G401 (cell line): Measurements from ENCODE around the gene PBXIP1. TPM values are rescaled to one million over a fixed set of nuclear protein-coding genes. Genes with fewer than 3 reads are reported as not detected.

Experiments
- DNase-seq: peaks from one replicate; pipeline ENCODE4 v3.0.0-alpha.2; 2015; ENCODE audit warnings: low spot score
- in situ Hi-C: cut with HindIII; loops from 2 replicates; pipeline ENCODE4 v1.10.0; 2016; ENCODE audit warnings: low sequenced_read_pairs, mixed read lengths
- total RNA-seq: library from RNA; depleted of rRNA; stranded (reverse); fragments of >200 nt; shearing (Covaris generic); gene quantifications from 2 replicates; pipeline ENCODE4 v1.2.3, GENCODE V29; 2014; rRNA removed

The PBXIP1 gene
- 25.9 and 36.5 TPM in 2 replicates for total RNA-seq

- DNase-seq: peak; percentile 93
- in situ Hi-C loops: no loop called here
Observed at GRCh38 chr1:154955718-154956543, at the start of gene PBXIP1. TSS of gene PBXIP1 (minus strand) at chr1:154956099. CDS start at chr1:154953721, 2,378 bp downstream.

DNA sequence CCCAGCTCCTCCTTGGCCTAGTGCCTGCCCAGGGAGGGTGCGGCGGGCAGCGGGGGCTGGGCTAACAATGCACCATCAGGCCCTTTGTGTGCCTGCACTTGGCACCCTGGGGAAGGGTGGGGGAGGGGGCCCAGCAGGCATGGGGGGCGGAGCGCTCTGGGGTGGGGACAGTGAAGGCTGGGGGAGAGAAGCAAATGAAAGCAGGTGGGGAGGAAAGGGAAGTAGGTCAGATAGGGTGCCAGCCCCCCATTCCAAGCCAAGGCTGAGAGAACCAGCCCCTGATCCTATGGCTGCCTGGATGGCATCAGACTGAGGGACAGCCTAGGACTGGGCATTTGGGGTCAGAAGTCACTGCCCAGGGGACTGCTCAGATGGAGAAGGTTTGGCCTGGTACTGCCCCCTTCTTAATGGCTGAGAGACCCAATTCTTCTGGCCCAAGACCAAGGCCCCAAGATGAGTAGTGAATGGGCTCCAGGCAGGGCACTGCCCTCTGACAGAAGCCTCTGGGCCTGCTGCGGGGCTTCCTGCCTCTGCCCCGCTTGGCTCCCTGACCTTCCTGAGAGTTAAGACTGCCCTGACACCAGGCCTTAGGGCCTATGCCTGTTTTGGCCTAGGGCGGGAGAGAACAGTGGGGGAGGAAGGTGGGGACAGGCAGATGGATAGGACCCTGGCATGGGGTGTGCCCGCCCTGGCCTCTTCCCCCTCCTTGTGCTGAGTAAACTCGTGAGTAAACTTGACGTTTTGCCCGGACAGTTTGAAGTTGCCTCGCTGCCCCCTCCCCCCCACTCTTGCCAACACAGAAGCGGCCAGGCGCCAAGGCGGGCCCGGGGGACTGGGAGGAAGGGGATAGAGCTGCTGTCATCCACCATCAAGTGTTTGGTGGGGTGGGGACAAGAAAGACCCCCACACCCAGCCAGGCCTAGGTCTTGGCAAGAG is 49.4 kb upstream of the PBXIP1 start:
- in situ Hi-C loops: no loop called here
- no peak for DNase-seq

DNA sequence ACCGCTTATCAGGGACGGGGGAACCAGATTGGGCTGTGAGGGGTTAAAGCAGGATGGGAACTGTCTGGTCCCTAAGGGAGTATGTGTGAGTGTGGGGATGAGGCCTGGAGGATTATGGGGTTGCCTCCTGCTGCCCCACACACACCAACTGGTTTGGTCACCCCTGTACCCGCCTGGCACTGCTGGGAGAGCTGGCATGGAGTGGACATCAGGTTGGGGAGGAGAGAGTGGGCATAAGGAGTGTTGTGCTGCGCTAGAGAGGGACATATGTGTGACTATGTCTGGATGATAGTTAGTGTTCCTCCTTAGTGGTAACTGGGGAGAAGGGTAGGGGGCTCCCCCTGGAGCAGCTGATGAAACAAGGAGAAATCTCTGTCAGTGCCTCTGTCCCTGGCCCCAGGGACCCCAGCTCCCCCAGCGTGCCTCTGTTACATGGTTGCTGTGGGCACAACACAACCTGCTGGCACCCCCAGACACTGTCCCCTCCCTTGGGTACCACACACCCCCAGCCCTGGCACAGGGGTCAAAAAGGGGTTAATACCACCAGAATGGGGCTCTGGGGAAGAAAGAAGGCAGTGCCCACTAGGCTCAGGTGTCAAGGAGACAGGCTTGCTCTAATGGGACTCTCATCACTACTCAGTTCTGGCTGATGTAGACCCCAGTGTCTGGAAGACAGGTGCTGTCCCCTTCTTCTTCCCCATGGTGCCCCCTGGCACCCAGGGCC is 48.6 kb upstream of the PBXIP1 start:
- in situ Hi-C loops: no loop called here
- DNase-seq: peak; percentile 53

- in situ Hi-C loops: no loop called here
- DNase-seq: peak; percentile 57
Observed at GRCh38 chr1:155003766-155004351, 48.0 kb upstream of the PBXIP1 start.

DNA sequence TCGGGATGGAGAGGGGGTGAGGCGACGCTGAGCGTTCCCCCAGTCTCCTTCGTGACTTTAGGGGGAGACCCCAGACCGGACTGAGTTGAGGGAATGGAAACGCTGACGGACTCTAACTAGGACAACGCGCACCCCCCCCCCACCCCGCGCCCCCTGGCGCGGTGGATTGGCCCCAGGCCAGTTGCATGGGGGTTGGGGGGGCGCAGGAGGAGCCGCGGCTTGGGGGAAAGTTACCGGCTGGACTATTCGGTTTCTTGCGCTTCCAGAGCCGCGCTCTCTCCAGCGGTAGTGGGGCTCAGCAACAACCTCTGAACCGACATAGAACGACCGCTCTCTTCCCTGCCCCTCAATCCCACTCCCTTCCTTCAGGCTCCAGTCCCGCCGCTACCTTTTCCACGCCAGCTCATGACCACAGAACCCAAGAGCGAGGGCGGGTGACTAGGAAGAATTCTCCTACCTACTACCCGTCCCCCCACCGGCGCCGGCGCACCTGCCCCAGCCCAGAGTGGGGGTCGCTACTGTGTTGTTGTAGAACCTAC is 47.4 kb upstream of the PBXIP1 start:
- DNase-seq: peak; percentile 56
- in situ Hi-C loops: no loop called here

DNA sequence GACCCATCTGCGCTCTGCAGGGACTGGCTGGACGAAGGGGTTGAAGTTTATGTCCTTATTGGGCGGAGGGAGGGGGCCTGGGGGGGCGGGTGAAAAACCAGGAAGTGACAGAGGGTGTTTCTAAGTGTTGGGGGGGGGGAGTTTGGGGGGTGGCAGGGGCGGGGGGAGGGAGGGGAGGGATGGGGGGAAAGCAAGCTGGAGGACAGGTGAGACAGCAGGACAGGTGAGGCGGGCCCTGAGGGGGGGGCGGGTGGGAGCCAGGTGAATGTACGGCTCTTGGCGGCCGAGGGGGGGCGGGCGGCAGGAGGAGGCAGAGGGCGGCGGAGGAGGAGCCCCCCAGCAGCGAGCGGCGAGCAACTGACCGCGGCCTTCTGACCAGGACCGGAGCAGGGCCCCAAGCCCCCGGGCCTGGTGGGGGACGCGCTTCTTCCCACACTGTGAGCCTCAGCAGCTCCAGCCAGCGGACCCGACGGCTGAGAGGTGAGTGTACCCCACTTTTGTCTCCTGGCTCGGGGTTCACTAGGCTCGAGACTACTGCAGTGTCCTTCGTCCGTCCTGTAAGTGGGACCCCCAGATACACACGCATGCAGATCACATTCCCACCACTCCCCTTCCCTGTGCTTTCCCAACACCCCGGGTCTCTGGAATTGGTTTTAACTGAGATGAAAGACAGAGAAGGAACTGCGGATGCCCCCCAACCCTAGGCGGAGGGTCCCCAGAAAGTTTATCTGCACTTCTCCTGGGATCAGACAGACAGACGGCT is 46.7 kb upstream of the PBXIP1 start, which contains the start of gene ZBTB7B:
ZBTB7B (plus strand) TSS at position 339 of the 763 bp plus-strand sequence. CDS start 11,859 bp downstream, outside the sequence.
- DNase-seq: no peak
- in situ Hi-C loops: no loop called here

GRCh38 chr1:155001675-155002463 is 46.0 kb upstream of the PBXIP1 start:
- in situ Hi-C loops: no loop called here
- peak; percentile 100 for DNase-seq

DNA sequence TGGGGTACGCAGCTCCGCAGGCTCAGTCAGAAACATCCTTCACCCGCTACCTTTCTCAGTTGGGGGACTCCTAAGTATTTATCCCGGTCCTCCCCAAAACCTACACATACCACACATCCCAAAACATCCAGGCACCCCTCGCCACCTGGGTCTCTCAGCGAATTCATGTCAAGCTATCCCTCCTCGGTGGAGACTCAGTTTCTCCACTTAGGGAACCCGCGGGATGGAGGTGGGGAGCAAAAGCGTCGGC is 45.5 kb upstream of the PBXIP1 start:
- in situ Hi-C loops: no loop called here
- DNase-seq: no peak

GRCh38 chr1:155000726-155001424 is 45.0 kb upstream of the PBXIP1 start:
- in situ Hi-C loops: no loop called here
- peak; percentile 88 for DNase-seq

GRCh38 chr1:155000411-155000725 is 44.5 kb upstream of the PBXIP1 start:
- DNase-seq: peak; percentile 45
- in situ Hi-C loops: no loop called here

DNA sequence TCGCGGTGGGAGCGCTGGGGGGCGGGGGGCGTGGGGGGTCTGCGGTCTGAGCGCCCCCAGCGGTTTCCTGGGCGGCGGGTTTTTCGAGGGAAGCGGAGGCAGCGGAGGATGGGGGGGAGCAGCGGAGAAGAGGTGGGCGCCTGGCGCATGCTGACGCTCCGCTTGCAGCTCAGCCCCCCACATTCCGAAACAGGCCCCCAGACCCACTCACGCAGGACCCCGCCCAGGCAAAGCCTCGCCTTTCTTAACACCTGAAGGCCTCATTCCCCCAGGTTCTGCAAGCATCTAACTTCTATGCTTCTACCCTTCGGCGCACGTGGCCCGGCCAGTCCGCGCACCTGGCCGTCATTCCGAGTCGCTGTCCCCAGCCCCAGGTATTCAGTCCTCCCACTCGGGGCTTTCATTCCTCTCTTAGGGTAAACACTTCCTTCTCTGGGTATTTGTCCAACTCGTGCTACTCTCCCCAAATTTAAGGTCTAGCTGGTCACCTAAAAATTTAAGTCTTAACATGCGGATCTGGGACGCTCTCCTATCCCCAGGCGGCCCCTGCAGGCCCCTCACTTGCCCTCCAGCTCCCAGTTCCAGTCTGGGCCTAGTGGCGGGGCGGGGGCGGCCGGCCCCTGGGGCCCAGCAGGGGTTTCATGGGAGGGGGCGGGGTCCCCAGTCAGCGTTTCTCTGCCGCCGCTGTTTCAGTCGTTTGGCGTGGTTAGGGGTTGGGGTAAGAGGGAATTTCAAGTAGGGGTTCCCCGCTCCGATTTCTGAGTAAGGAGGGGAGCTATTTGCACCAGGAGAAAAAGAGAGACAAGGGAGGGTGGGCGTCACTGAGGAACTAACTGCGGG is 43.9 kb upstream of the PBXIP1 start:
- peak; percentile 59 for DNase-seq
- in situ Hi-C loops: no loop called here

GRCh38 chr1:154998818-154999570 is 43.1 kb upstream of the PBXIP1 start:
- peak; percentile 83 for DNase-seq
- in situ Hi-C loops: no loop called here

DNA sequence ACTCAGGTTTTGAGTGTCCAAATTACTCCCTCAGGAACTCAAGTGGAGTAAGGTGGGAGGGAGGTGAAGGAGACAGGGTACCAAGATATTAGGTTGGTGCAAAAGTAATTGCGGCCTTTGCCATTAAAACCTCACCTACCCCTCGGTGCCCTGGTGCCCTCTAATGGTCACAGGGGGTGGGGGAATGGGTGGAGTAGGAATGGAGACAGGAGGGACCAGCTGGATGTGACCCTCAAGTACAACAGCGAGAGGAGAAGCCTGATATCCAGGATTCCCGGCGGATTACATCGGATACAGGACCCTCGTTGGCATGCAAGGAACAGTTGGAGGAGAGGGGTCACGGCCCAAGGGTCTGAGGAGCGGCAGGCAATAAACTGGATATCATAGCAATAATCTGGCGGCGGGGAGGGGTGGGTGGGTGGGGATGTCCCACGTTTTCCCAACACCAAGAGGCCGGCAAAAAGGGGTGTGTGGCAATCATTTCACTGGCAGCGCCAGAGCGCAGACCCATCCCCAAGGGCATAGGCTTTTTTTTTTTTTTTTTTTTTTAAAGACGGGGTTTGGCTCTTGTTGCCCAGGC is 42.4 kb upstream of the PBXIP1 start:
- in situ Hi-C loops: no loop called here
- DNase-seq: no peak

DNA sequence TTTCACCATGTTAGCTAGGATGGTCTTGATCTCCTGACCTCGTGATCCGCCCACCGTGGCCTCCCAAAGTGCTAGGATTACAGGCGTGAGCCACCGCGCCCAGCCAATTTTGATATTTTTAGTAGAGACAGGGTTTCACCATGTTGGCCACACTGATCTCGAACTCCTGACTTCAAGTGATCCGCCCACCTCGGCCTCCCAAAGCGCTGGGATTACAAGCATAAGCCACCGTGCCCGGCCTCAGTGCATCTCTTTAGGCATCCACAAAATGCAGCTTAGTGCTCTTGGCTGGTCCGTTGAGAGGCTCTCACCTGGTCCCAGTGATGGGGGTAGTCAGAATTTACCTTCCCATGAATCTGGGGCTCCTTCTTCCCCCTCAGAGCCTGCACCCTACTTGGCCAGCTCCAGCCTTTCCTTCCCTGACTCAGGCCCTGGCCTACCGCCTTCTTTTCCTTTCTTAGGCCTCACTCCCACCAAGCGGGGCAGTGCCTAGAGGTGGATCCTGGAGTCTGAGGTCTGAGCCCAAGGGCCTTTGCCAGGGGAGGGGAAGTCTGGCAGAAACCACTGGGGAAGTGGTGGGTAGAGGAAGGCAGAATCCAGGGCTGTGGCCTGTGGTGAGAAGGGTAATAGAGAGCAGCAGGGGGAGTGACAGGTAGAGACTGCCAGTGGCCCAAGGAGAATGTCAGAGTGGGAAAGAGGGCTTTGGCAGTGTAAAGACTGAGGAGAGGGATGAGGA is 41.2 kb upstream of the PBXIP1 start:
- in situ Hi-C loops: no loop called here

More for the DNA sequence above, 41.2 kb upstream of the PBXIP1 start:
- DNase-seq: no peak
